B cell (primary cell): ENCODE results near the gene TXNRD1. TPM values are rescaled to one million over a fixed set of nuclear protein-coding genes. Genes with fewer than 3 reads are reported as not detected.

Experiments
- ATAC-seq: fragments of 200-7000 bp; cut with Tn5 transposase; one replicate; pipeline ENCODE4 v1.10.0; 2021; ENCODE audit warnings: low read depth, mild to moderate bottlenecking, moderate number of reproducible peaks, moderate library complexity
- CTCF ChIA-PET: fragments of 350-600 bp; sonication (Branson Sonifier 250); formaldehyde crosslinking; loops from one replicate; lab custom pipeline; 2021; ENCODE audit warnings: antibody characterized with exemption, inconsistent platforms; lab: Charles Lee
- POLR2A ChIA-PET: fragments of 350-600 bp; sonication (Branson Sonifier 250); formaldehyde crosslinking; loops from one replicate; lab custom pipeline; 2021; ENCODE audit warnings: antibody characterized with exemption; lab: Charles Lee
- DNase-seq: peaks from one replicate; pipeline ENCODE4 v3.0.0; 2013
- H2AFZ ChIP-seq: 2 replicates; pipeline ENCODE4 v1.6.1; 2012; ENCODE audit warnings: mild to moderate bottlenecking, low read depth, low read length; ENCODE audit not compliant: insufficient read depth, poor library complexity, severe bottlenecking
- H3K27ac ChIP-seq, 2 donors: 1 replicate in 1 of 2; 2 replicates in 1 of 2; pipeline ENCODE4 v1.5.1; 2012 to 2013; ENCODE audit warnings: low read length in 2 of 2, mild to moderate bottlenecking in 2 of 2, moderate library complexity in 1 of 2
- H3K27me3 ChIP-seq, 4 experiments: fragments of 200-600 bp in 1 of 4; sonication (generic) in 1 of 4; replicated peaks in 1 of 4; 1 replicate in 2 of 4; 2 replicates in 2 of 4; pipeline versions ENCODE4 v1.6.1 to v1.7.0; 2013 to 2016; ENCODE audit warnings: low read length in 3 of 4, mild to moderate bottlenecking in 2 of 4, mixed read lengths in 1 of 4, moderate library complexity in 1 of 4; ENCODE audit not compliant: insufficient read depth in 4 of 4, control insufficient read depth in 3 of 4; ENCODE audit errors: control extremely low read depth in 1 of 4
- H3K36me3 ChIP-seq, 2 experiments: replicated peaks in 1 of 2; 1 replicate in 1 of 2; 2 replicates in 1 of 2; pipeline versions ENCODE4 v1.6.1 to v1.7.1; 2013; ENCODE audit warnings: low read length in 1 of 2; ENCODE audit not compliant: insufficient read depth in 2 of 2, control insufficient read depth in 1 of 2; ENCODE audit errors: control extremely low read depth in 1 of 2, extremely low read depth in 1 of 2
- H3K4me1 ChIP-seq, 2 donors: fragments of 200-600 bp in 1 of 2; sonication (generic) in 1 of 2; 1 replicate in 1 of 2; 2 replicates in 1 of 2; pipeline versions ENCODE4 v1.5.1 to v1.6.1; 2013 to 2017; ENCODE audit warnings: low read length in 2 of 2; ENCODE audit not compliant: control insufficient read depth in 2 of 2, insufficient read depth in 2 of 2
- H3K4me2 ChIP-seq: replicated peaks from 2 replicates; pipeline ENCODE3; 2012; ENCODE audit warnings: mild to moderate bottlenecking, low read depth, low read length; ENCODE audit not compliant: poor library complexity, severe bottlenecking
- H3K4me3 ChIP-seq, 5 experiments: fragments of 200-600 bp in 1 of 5; sonication (generic) in 1 of 5; 1 replicate in 3 of 5; 2 replicates in 2 of 5; pipeline versions ENCODE4 v1.5.1 to v1.7.0; 2011 to 2016; ENCODE audit warnings: low read length in 4 of 5, mild to moderate bottlenecking in 4 of 5, low read depth in 2 of 5, control low read depth in 1 of 5, moderate library complexity in 1 of 5; ENCODE audit not compliant: insufficient read depth in 1 of 5; ENCODE audit errors: control extremely low read depth in 1 of 5, extremely low read depth in 1 of 5
- H3K79me2 ChIP-seq: fragments of 200-600 bp; sonication (generic); one replicate; pipeline ENCODE4 v1.6.0; 2016; ENCODE audit warnings: low read length; ENCODE audit not compliant: control insufficient read depth, insufficient read depth
- H3K9ac ChIP-seq: fragments of 200-600 bp; sonication (generic); 2 replicates; pipeline ENCODE4 v1.6.1; 2017; ENCODE audit warnings: mild to moderate bottlenecking, low read length, moderate library complexity
- H3K9me3 ChIP-seq, 3 donors: one replicate each; pipeline versions ENCODE4 v1.6.1 to v1.7.1; 2013; ENCODE audit warnings: low read length in 2 of 3; ENCODE audit not compliant: control insufficient read depth in 2 of 3, insufficient read depth in 1 of 3; ENCODE audit errors: control extremely low read depth in 1 of 3
- H4K20me1 ChIP-seq: 2 replicates; pipeline ENCODE4 v1.6.0; 2012; ENCODE audit warnings: mild to moderate bottlenecking, low read length; ENCODE audit not compliant: insufficient read depth, control insufficient read depth, poor library complexity, severe bottlenecking
- H3K27ac Mint-ChIP-seq: one replicate; pipeline ENCODE4 v1.8.0; 2021; ENCODE audit warnings: mixed read lengths
- H3K27me3 Mint-ChIP-seq: one replicate; pipeline ENCODE4 v1.8.0; 2021; ENCODE audit warnings: mixed read lengths
- H3K4me1 Mint-ChIP-seq: one replicate; pipeline ENCODE4 v1.8.0; 2021; ENCODE audit warnings: mixed read lengths
- H3K4me3 Mint-ChIP-seq: one replicate; pipeline ENCODE4 v1.8.0; 2021; ENCODE audit warnings: mixed read lengths
- H3K9me3 Mint-ChIP-seq: one replicate; pipeline ENCODE4 v1.8.0; 2022; ENCODE audit warnings: mixed read lengths; ENCODE audit not compliant: insufficient read depth
- EZH2 ChIP-seq: IDR thresholded peaks from 2 replicates; pipeline ENCODE4 v1.6.1; 2012; ENCODE audit warnings: borderline replicate concordance, low read depth, mild to moderate bottlenecking, moderate library complexity, low read length; ENCODE audit not compliant: insufficient read depth, poor library complexity, severe bottlenecking
- WGBS: methylation state at CpG from one replicate; pipeline ENCODE4 v1.1.5; 2013; ENCODE audit warnings: missing lambda C conversion rate; ENCODE audit not compliant: insufficient coverage; 5-methylcytosine and 5-hydroxymethylcytosine counted together
- intact Hi-C: fragments of 100-400 bp; cut with micrococcal nuclease; formaldehyde crosslinking; loops from one replicate; pipeline ENCODE4 v1.10.0; 2022
- polyA plus RNA-seq: library from polyadenylated mRNA; depleted of rRNA; stranded (reverse); fragments of >200 nt; gene quantifications from 2 replicates; pipeline ENCODE4 v1.2.3, GENCODE V29; 2012
- total RNA-seq, 2 donors: library from RNA; stranded (reverse); fragments of 120-200 nt in 1 of 2; gene quantifications; 1 replicate in 1 of 2; 2 replicates in 1 of 2; pipeline versions ENCODE4 v1.2.3 to v1.2.4, GENCODE V29; 2013 to 2022
- TF ChIP-seq, protein P1 (sequence below): fragments of 200-600 bp; IDR thresholded peaks from one replicate; pipeline ENCODE4 v1.8.0; 2022; ENCODE audit warnings: antibody characterized with exemption, mild to moderate bottlenecking

Gene TXNRD1
- total and polyA plus RNA-seq, 2 donors (not counting 1 experiment from before 2014, with no cell fraction given): 10.1 to 44.6 TPM

- H3K27me3 ChIP-seq: no peaks in the 10 kb centered on the region
- no peaks in the 10 kb centered on the region for H4K20me1 ChIP-seq
- POLR2A ChIA-PET: no interaction called here
- CTCF ChIA-PET: no interaction called here
- 93% methylated on average over 1 of the region's 2 CpGs for WGBS
- TF ChIP-seq, protein P1, sequence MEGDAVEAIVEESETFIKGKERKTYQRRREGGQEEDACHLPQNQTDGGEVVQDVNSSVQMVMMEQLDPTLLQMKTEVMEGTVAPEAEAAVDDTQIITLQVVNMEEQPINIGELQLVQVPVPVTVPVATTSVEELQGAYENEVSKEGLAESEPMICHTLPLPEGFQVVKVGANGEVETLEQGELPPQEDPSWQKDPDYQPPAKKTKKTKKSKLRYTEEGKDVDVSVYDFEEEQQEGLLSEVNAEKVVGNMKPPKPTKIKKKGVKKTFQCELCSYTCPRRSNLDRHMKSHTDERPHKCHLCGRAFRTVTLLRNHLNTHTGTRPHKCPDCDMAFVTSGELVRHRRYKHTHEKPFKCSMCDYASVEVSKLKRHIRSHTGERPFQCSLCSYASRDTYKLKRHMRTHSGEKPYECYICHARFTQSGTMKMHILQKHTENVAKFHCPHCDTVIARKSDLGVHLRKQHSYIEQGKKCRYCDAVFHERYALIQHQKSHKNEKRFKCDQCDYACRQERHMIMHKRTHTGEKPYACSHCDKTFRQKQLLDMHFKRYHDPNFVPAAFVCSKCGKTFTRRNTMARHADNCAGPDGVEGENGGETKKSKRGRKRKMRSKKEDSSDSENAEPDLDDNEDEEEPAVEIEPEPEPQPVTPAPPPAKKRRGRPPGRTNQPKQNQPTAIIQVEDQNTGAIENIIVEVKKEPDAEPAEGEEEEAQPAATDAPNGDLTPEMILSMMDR: no peak
- no peak for TF ChIP-seq EZH2
- ATAC-seq (no peak), DNase-seq (no peak)
- Mint-ChIP-seq H3K4me1 (peaks cover 1% of the 10 kb centered on the region), H3K4me3 (no peak overlapping the region), H3K9me3 (no peaks in the 10 kb centered on the region), H3K27me3 (no peaks in the 10 kb centered on the region), H3K27ac (no peak overlapping the region)
- H3K9me3 ChIP-seq: peaks cover 0 to 6% (median 0%) of the 10 kb centered on the region in 3 donors
- H3K4me2 ChIP-seq: no peak overlapping the region
- H3K36me3 ChIP-seq: no peaks in the 10 kb centered on the region
- intact Hi-C loops: no loop called here
- no peak overlapping the region for H3K27ac ChIP-seq
- no peaks in the 10 kb centered on the region for H3K4me1 ChIP-seq
- H2AFZ ChIP-seq: no peak overlapping the region
- H3K79me2 ChIP-seq: no peaks in the 10 kb centered on the region
- H3K4me3 ChIP-seq: no peak overlapping the region
- no peak overlapping the region for H3K9ac ChIP-seq
Measured at GRCh38 chr12:104250366-104251125, 35.0 kb downstream of the TXNRD1 start.

DNA sequence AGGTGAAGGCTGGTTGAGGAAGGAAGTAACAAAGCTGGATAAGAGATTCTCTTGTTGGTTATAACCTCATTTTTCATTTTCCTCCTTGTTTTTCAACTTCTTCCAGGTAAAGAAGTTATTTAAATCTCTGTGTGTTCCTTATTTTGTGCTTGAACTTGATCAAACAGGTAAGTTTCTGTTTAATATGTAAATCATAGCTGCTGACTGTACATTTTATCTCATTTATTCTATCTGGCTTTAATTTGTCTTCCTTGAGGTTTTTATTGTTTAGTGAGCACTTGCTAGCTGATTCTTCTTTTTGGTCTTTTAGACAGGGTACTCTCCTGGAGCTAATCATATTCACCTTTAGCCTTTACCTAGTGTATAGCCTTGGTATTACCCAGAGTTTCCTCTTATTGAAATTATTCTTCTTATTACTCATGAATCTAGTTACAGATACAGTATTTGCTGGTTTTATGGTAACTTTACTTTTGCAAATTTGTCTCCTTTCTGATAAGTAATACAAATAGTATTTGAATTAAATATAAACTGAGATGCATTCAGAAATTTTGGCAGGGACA is 42.4 kb downstream of the TXNRD1 start:
- no peak overlapping the region for H2AFZ ChIP-seq
- no peaks in the 10 kb centered on the region for H3K27me3 ChIP-seq
- H3K36me3 ChIP-seq: no peaks in the 10 kb centered on the region
- H3K4me3 Mint-ChIP-seq: no peak overlapping the region
- H3K9ac ChIP-seq: no peak overlapping the region
- ChIA-PET CTCF (no interaction called here), POLR2A (no interaction called here)
- no peak overlapping the region for H3K4me2 ChIP-seq
- DNase-seq: no peak
- H3K27me3 Mint-ChIP-seq: no peaks in the 10 kb centered on the region
- H3K4me1 ChIP-seq: no peaks in the 10 kb centered on the region
- no peak overlapping the region for H3K27ac Mint-ChIP-seq
- H4K20me1 ChIP-seq: no peaks in the 10 kb centered on the region
- H3K79me2 ChIP-seq: no peaks in the 10 kb centered on the region
- H3K4me3 ChIP-seq: no peak overlapping the region
- H3K9me3 Mint-ChIP-seq: no peaks in the 10 kb centered on the region
- ATAC-seq: no peak
- TF ChIP-seq, protein P1: no peak
- TF ChIP-seq EZH2: no peak
- no peak overlapping the region for H3K27ac ChIP-seq
- H3K9me3 ChIP-seq: peaks cover 0 to 6% (median 0%) of the 10 kb centered on the region in 3 donors
- H3K4me1 Mint-ChIP-seq: peaks cover 1% of the 10 kb centered on the region
- intact Hi-C loops: no loop called here
